ENCODE results near the gene PIGW. TPM values are rescaled to one million over a fixed set of nuclear protein-coding genes. Genes with fewer than 3 reads are reported as not detected.

PIGW gene
- total and polyA plus RNA-seq, 2 experiments from 2014 or later, result 10.2 to 10.8 TPM

- no peak overlapping the region for H3K4me2 ChIP-seq
- H3K79me2 ChIP-seq, result peaks cover 81% of the 10 kb centered on the region
- peaks cover 36% of the 10 kb centered on the region for H4K20me1 ChIP-seq (ENCODE audit: insufficient read depth, poor library complexity, severe bottlenecking)
- WGBS (ENCODE audit: low lambda C conversion rate, missing lambda C conversion rate), result 97% methylated on average over 4 of the region's 4 CpGs
- no peak overlapping the region for H3K4me3 ChIP-seq
- no peaks in the 10 kb centered on the region for H3K9me3 ChIP-seq (ENCODE audit: low read depth)
- no peaks in the 10 kb centered on the region for H3K36me3 ChIP-seq (replicated peaks; ENCODE audit: insufficient read depth, low read depth)
- no peak for TF ChIP-seq EZH2phosphoT487 (IDR thresholded peaks at IDR 0.05; ENCODE audit: low read depth, severe bottlenecking, unreplicated experiment)
- TF ChIP-seq EZH2 (IDR thresholded peaks at IDR 0.05; ENCODE audit: borderline replicate concordance), result no peak
- TF ChIP-seq CTCF (IDR thresholded peaks at IDR 0.05; ENCODE audit: poor library complexity), result no peak
- H3K9me2 ChIP-seq (replicated peaks; ENCODE audit: insufficient read depth), result no peaks in the 10 kb centered on the region
- DNase-seq (ENCODE audit: low spot score), result no peak
- no peak overlapping the region for H3K27ac ChIP-seq
- no peaks in the 10 kb centered on the region for H3K27me3 ChIP-seq
- H2AFZ ChIP-seq, result no peak overlapping the region
- no peaks in the 10 kb centered on the region for H3K4me1 ChIP-seq (ENCODE audit: insufficient read depth)
Measured at GRCh38 chr17:36566081-36566480, 31.3 kb downstream of the PIGW start.

GRCh38 chr17:36575028-36575427, 40.2 kb downstream of the PIGW start:
- Histone ChIP-seq H3K79me2 (peaks cover 77% of the 10 kb centered on the region), H3K9me3 (ENCODE audit: low read depth) (no peaks in the 10 kb centered on the region), H3K9me2 (replicated peaks; ENCODE audit: insufficient read depth) (no peaks in the 10 kb centered on the region), H3K36me3 (replicated peaks; ENCODE audit: insufficient read depth, low read depth) (no peaks in the 10 kb centered on the region), H3K27ac (no peak overlapping the region), H3K4me3 (no peak overlapping the region), H3K27me3 (no peaks in the 10 kb centered on the region), H3K4me1 (ENCODE audit: insufficient read depth) (no peaks in the 10 kb centered on the region), H2AFZ (no peak overlapping the region), H3K4me2 (no peak overlapping the region), H4K20me1 (ENCODE audit: insufficient read depth, poor library complexity, severe bottlenecking) (peaks cover 46% of the 10 kb centered on the region)
- no peak for DNase-seq (ENCODE audit: low spot score)
- 99% methylated on average over 11 of the region's 12 CpGs for WGBS (ENCODE audit: low lambda C conversion rate, missing lambda C conversion rate)
- TF ChIP-seq EZH2phosphoT487 (IDR thresholded peaks at IDR 0.05; ENCODE audit: low read depth, severe bottlenecking, unreplicated experiment) (no peak), CTCF (IDR thresholded peaks at IDR 0.05; ENCODE audit: poor library complexity) (no peak), EZH2 (IDR thresholded peaks at IDR 0.05; ENCODE audit: borderline replicate concordance) (no peak)

- no peaks in the 10 kb centered on the region for H3K36me3 ChIP-seq (replicated peaks; ENCODE audit: insufficient read depth, low read depth)
- H4K20me1 ChIP-seq (ENCODE audit: insufficient read depth, poor library complexity, severe bottlenecking), result peaks cover 46% of the 10 kb centered on the region
- no peaks in the 10 kb centered on the region for H3K27me3 ChIP-seq
- no peak for TF ChIP-seq EZH2phosphoT487 (IDR thresholded peaks at IDR 0.05; ENCODE audit: low read depth, severe bottlenecking, unreplicated experiment)
- no peak for TF ChIP-seq CTCF (IDR thresholded peaks at IDR 0.05; ENCODE audit: poor library complexity)
- no peak for TF ChIP-seq EZH2 (IDR thresholded peaks at IDR 0.05; ENCODE audit: borderline replicate concordance)
- no peak overlapping the region for H3K27ac ChIP-seq
- no peaks in the 10 kb centered on the region for H3K9me2 ChIP-seq (replicated peaks; ENCODE audit: insufficient read depth)
- H3K4me3 ChIP-seq, result no peak overlapping the region
- H3K4me1 ChIP-seq (ENCODE audit: insufficient read depth), result no peaks in the 10 kb centered on the region
- H2AFZ ChIP-seq, result no peak overlapping the region
- WGBS (ENCODE audit: low lambda C conversion rate, missing lambda C conversion rate), result 93% methylated on average over 2 of the region's 2 CpGs
- peaks cover 71% of the 10 kb centered on the region for H3K79me2 ChIP-seq
- H3K9me3 ChIP-seq (ENCODE audit: low read depth), result no peaks in the 10 kb centered on the region
- no peak overlapping the region for H3K4me2 ChIP-seq
- no peak for DNase-seq (ENCODE audit: low spot score)
Measured at GRCh38 chr17:36576793-36577192, 42.0 kb downstream of the PIGW start.

GRCh38 chr17:36578671-36579070, 43.9 kb downstream of the PIGW start:
- H3K27me3 ChIP-seq, result no peaks in the 10 kb centered on the region
- H3K4me1 ChIP-seq (ENCODE audit: insufficient read depth), result no peaks in the 10 kb centered on the region
- H4K20me1 ChIP-seq (ENCODE audit: insufficient read depth, poor library complexity, severe bottlenecking), result peaks cover 32% of the 10 kb centered on the region
- H3K4me3 ChIP-seq, result no peak overlapping the region
- H3K27ac ChIP-seq, result no peak overlapping the region
- WGBS (ENCODE audit: low lambda C conversion rate, missing lambda C conversion rate), result 98% methylated on average over 2 of the region's 2 CpGs
- DNase-seq (ENCODE audit: low spot score), result no peak
- H3K79me2 ChIP-seq, result peaks cover 59% of the 10 kb centered on the region
- no peak overlapping the region for H2AFZ ChIP-seq
- no peak for TF ChIP-seq CTCF (IDR thresholded peaks at IDR 0.05; ENCODE audit: poor library complexity)
- TF ChIP-seq EZH2phosphoT487 (IDR thresholded peaks at IDR 0.05; ENCODE audit: low read depth, severe bottlenecking, unreplicated experiment), result no peak
- no peak for TF ChIP-seq EZH2 (IDR thresholded peaks at IDR 0.05; ENCODE audit: borderline replicate concordance)
- H3K4me2 ChIP-seq, result no peak overlapping the region
- H3K9me3 ChIP-seq (ENCODE audit: low read depth), result no peaks in the 10 kb centered on the region
- H3K36me3 ChIP-seq (replicated peaks; ENCODE audit: insufficient read depth, low read depth), result no peaks in the 10 kb centered on the region
- no peaks in the 10 kb centered on the region for H3K9me2 ChIP-seq (replicated peaks; ENCODE audit: insufficient read depth)

Data from hepatocyte (in vitro differentiated cells).